ENCODE results near the gene DEFB125.

- no peak for TF ChIP-seq AFF1 (IDR thresholded peaks at IDR 0.05; ENCODE audit: low read depth in 1 of 2, partially characterized antibody in 2 of 2)
- no peak for TF ChIP-seq POLR2A (conservative IDR thresholded peaks at IDR 0.05)
- no peak for TF ChIP-seq EP300 (IDR thresholded peaks at IDR 0.05; ENCODE audit: low read length)
- no peak for TF ChIP-seq YBX1 (IDR thresholded peaks at IDR 0.05)
- no peak for TF ChIP-seq ESRRB (CRISPR knock-in tag; IDR thresholded peaks at IDR 0.05; ENCODE audit: borderline replicate concordance)
- no peak for TF ChIP-seq HDAC8 (tag; IDR thresholded peaks at IDR 0.05)
- no peak for TF ChIP-seq NR3C1 (CRISPR knock-in tag; IDR thresholded peaks at IDR 0.05)
- TF ChIP-seq ATF3 (IDR thresholded peaks at IDR 0.05) = no peak
- TF ChIP-seq ATF3 (CRISPR knock-in tag; conservative IDR thresholded peaks at IDR 0.05) = no peak
- no peak for TF ChIP-seq CREB3 (tag; conservative IDR thresholded peaks at IDR 0.05; ENCODE audit: low read depth)
- TF ChIP-seq SRSF7 (optimal IDR thresholded peaks at IDR 0.05; ENCODE audit: low read depth, low read length) = no peak
- no peak for TF ChIP-seq TAF15 (IDR thresholded peaks at IDR 0.05; ENCODE audit: low read depth, low read length)
These were observed 58.4 kb downstream of the DEFB125 start for GRCh38 chr20:145877-146276.
